ENCODE results near the gene ENDOD1. TPM values are rescaled to one million over a fixed set of nuclear protein-coding genes. Genes with fewer than 3 reads are reported as not detected.

Gene ENDOD1
- total RNA-seq, 1 donor from 2014 or later = 30.4 TPM

- TF ChIP-seq, protein P1, sequence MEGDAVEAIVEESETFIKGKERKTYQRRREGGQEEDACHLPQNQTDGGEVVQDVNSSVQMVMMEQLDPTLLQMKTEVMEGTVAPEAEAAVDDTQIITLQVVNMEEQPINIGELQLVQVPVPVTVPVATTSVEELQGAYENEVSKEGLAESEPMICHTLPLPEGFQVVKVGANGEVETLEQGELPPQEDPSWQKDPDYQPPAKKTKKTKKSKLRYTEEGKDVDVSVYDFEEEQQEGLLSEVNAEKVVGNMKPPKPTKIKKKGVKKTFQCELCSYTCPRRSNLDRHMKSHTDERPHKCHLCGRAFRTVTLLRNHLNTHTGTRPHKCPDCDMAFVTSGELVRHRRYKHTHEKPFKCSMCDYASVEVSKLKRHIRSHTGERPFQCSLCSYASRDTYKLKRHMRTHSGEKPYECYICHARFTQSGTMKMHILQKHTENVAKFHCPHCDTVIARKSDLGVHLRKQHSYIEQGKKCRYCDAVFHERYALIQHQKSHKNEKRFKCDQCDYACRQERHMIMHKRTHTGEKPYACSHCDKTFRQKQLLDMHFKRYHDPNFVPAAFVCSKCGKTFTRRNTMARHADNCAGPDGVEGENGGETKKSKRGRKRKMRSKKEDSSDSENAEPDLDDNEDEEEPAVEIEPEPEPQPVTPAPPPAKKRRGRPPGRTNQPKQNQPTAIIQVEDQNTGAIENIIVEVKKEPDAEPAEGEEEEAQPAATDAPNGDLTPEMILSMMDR (IDR thresholded peaks at IDR 0.05) = peak; percentile 42
- DNase-seq (no peak), ATAC-seq (no peak)
- H3K4me1 ChIP-seq = peaks cover 52% of the 10 kb centered on the region
- H3K36me3 ChIP-seq = no peaks in the 10 kb centered on the region
- no peaks in the 10 kb centered on the region for H3K27me3 ChIP-seq (ENCODE audit: low read depth)
- intact Hi-C loops (cut with DNase I) = no loop called here
- no peak overlapping the region for H3K4me3 ChIP-seq
- H3K27ac ChIP-seq = no peak overlapping the region
- no peaks in the 10 kb centered on the region for H3K9me3 ChIP-seq
Observed at GRCh38 chr11:95092549-95093324, 3.1 kb downstream of the ENDOD1 start.

DNA sequence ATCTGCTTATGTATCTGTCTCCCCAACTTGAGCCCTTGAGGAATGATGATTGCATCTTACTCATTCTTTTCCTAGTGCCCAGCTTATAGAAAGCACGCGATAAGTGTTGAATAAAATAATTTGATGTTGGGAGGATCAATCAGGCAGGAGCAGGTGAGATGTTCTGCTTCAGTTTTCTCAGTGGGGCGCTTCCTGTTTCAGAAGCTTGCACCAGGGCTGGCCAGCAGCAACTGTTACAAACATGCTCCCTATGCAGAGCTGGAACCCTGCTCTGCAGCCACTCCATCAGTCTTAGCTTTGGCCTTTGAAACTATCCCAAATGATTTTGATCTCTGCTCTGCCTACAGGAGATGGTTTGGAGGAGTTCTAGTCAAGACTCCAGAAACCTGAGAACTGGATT lies 3.9 kb downstream of the ENDOD1 start:
- Histone ChIP-seq H3K4me3 (no peak overlapping the region), H3K27me3 (ENCODE audit: low read depth) (no peaks in the 10 kb centered on the region), H3K4me1 (peaks cover 52% of the 10 kb centered on the region), H3K36me3 (no peaks in the 10 kb centered on the region), H3K9me3 (no peaks in the 10 kb centered on the region), H3K27ac (no peak overlapping the region)
- ATAC-seq = no peak
- intact Hi-C loops (cut with DNase I) = no loop called here
- no peak for DNase-seq
- TF ChIP-seq, protein P1 (IDR thresholded peaks at IDR 0.05) = no peak

DNA sequence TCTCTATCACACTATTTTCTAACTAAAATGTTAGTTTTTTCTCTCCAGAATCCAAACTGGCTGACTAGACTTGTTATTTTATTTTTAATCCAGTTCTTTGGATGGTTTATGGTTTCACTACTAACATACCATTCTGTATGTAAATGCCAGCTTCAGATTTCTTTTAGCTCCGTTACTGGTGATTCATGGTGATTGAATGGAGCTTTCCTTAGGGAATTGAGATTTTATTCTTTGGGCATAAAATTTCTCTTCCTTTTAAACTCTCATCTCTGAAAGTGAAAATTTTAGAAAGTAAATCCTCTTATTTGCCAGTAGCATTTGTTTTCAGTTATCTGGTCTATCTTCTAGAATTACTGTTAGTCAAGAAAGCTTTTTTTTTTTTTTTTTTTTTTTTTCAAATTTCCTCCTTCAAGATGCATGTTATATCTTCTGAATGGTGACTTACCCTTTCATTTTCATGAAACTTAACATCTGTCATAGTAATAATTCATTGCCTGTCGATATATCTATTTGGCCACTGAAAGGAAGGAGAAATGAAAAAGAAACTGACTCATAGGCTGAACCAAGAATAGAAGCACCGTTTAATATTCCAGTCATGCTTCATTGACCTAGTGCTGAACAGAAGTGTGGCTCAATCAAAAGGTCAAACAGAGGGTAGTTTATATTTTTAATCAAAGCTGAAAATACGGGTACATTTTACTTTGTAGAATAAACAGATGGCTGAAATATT lies 6.4 kb downstream of the ENDOD1 start:
- no peak overlapping the region for H3K27ac ChIP-seq
- ATAC-seq (no peak), DNase-seq (no peak)
- peaks cover 36% of the 10 kb centered on the region for H3K4me1 ChIP-seq
- TF ChIP-seq, protein P1 (IDR thresholded peaks at IDR 0.05) = no peak
- no peaks in the 10 kb centered on the region for H3K9me3 ChIP-seq
- no peaks in the 10 kb centered on the region for H3K36me3 ChIP-seq
- intact Hi-C loops (cut with DNase I) = no loop called here
- H3K4me3 ChIP-seq = no peak overlapping the region
- no peaks in the 10 kb centered on the region for H3K27me3 ChIP-seq (ENCODE audit: low read depth)

DNA sequence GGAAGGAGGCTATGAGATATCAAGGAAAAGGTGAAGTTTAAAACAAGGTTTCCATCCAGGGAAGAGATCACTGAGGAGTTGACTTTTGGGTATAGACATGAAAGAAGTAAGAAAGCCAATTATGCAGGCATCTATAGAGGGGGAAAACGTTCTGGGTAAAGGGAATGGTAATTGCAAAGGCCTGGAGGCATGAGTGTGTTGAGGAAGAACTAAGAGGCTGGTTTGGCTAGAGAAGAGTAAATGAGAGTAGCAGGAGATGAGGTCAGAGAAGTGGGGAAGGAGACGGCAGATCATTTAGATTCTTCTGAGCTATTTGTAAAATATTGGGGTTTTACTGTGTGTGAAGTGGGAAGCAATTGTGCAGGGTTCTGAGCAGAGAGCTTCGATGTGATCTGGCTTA lies 7.6 kb downstream of the ENDOD1 start:
- intact Hi-C loops (cut with DNase I) = no loop called here
- DNase-seq = no peak
- Histone ChIP-seq H3K27me3 (ENCODE audit: low read depth) (no peaks in the 10 kb centered on the region), H3K36me3 (no peaks in the 10 kb centered on the region), H3K4me3 (no peak overlapping the region), H3K4me1 (peaks cover 24% of the 10 kb centered on the region), H3K27ac (no peak overlapping the region), H3K9me3 (no peaks in the 10 kb centered on the region)
- TF ChIP-seq, protein P1 (IDR thresholded peaks at IDR 0.05) = no peak
- ATAC-seq = no peak

DNA sequence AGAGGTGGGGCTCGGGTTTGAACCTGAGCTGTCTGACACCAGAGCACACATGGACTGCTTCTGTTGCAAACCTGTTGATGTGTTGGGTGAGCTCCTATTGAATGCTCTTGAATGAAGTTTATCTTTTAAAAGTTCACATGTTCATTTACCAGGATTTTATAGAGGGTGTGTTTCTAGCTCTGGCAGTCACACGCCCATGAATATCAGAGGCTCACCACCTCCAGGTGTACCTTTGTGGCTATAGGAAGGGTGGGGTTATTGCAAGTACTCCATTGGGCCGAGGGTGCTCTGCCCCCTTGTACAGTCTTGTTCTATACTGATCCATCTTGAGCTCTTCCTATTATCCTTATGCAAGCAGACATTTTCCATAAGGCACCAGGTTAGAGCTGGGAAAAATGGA lies 9.2 kb downstream of the ENDOD1 start:
- TF ChIP-seq, protein P1 (IDR thresholded peaks at IDR 0.05) = no peak
- no peaks in the 10 kb centered on the region for H3K9me3 ChIP-seq
- no peaks in the 10 kb centered on the region for H3K27me3 ChIP-seq (ENCODE audit: low read depth)
- no peak overlapping the region for H3K4me3 ChIP-seq
- intact Hi-C loops (cut with DNase I) = no loop called here
- H3K4me1 ChIP-seq = peaks cover 10% of the 10 kb centered on the region
- no peak overlapping the region for H3K27ac ChIP-seq
- DNase-seq (no peak), ATAC-seq (no peak)
- no peaks in the 10 kb centered on the region for H3K36me3 ChIP-seq
